ENCODE measurements around the gene MST1. TPM values are rescaled to one million over a fixed set of nuclear protein-coding genes. Genes with fewer than 3 reads are reported as not detected.

Gene MST1
- total RNA-seq, 2 donors from 2014 or later: 4.2 to 6.8 TPM

DNA sequence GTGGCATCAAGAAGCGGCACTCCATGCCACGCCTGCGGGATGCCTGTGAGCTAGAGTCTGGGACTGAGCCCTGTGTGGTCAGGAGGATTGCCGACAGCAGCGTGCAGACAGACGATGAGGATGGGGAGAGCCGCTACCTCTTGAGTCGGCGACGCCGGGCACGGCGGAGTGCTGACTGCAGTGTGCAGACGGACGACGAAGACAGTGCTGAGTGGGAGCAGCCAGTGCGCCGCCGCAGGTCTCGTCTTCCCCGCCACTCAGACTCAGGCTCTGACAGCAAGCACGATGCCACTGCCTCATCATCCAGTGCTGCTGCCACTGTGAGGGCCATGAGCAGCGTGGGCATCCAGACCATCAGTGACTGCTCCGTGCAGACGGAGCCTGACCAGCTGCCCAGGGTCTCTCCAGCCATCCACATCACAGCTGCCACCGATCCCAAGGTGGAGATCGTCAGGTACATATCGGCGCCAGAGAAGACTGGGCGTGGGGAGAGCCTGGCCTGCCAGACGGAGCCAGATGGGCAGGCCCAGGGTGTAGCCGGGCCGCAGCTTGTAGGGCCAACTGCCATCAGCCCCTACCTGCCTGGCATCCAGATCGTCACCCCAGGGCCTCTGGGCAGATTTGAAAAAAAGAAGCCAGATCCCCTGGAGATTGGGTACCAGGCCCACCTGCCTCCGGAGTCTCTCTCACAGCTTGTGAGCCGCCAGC is 31.9 kb downstream of the MST1 start:
- peaks cover 0 to 3% of the 10 kb centered on the region in 2 donors for H3K27me3 Mint-ChIP-seq
- no peaks in the 10 kb centered on the region for H3K9me3 Mint-ChIP-seq
- H3K4me3 Mint-ChIP-seq: no peak overlapping the region
- no peak overlapping the region for H3K27ac Mint-ChIP-seq
- no peaks in the 10 kb centered on the region for H3K4me1 Mint-ChIP-seq (ENCODE audit: low read depth in 2 of 2)
- H3K36me3 Mint-ChIP-seq: no peaks in the 10 kb centered on the region
- ATAC-seq: no peak
- no peak for DNase-seq (ENCODE audit: low spot score)

DNA sequence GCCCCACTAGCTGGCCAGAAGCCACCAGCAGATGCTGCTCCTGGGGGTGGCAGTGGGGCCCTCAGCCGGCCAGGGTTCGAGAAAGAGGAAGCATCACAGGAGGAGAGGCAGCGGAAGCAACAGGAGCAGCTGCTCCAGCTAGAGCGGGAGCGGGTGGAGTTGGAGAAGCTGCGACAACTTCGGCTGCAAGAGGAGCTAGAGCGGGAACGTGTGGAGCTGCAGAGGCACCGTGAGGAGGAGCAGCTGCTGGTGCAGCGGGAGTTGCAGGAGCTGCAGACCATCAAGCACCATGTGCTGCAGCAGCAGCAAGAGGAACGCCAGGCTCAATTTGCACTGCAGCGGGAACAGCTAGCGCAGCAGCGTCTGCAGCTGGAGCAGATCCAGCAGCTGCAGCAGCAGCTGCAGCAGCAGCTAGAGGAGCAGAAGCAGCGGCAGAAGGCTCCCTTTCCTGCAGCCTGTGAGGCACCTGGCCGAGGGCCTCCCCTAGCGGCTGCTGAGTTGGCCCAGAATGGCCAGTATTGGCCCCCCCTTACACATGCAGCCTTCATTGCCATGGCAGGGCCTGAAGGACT is 32.6 kb downstream of the MST1 start:
- Mint-ChIP-seq H3K27me3 (peaks cover 0 to 3% of the 10 kb centered on the region in 2 donors), H3K4me1 (ENCODE audit: low read depth in 2 of 2) (no peaks in the 10 kb centered on the region), H3K36me3 (no peaks in the 10 kb centered on the region), H3K4me3 (no peak overlapping the region), H3K9me3 (no peaks in the 10 kb centered on the region), H3K27ac (no peak overlapping the region)
- DNase-seq (ENCODE audit: low spot score) (no peak), ATAC-seq (no peak)

- no peak for DNase-seq (ENCODE audit: low spot score)
- H3K4me3 Mint-ChIP-seq: no peak overlapping the region
- no peaks in the 10 kb centered on the region for H3K9me3 Mint-ChIP-seq
- H3K27ac Mint-ChIP-seq: no peak overlapping the region
- no peaks in the 10 kb centered on the region for H3K4me1 Mint-ChIP-seq (ENCODE audit: low read depth in 2 of 2)
- no peak for ATAC-seq
- peaks cover 0 to 3% of the 10 kb centered on the region in 2 donors for H3K27me3 Mint-ChIP-seq
- H3K36me3 Mint-ChIP-seq: no peaks in the 10 kb centered on the region
Measured at GRCh38 chr3:49655731-49656285, 33.5 kb downstream of the MST1 start.

- Mint-ChIP-seq H3K4me3 (no peak overlapping the region), H3K27ac (no peak overlapping the region), H3K36me3 (no peaks in the 10 kb centered on the region), H3K27me3 (peaks cover 0 to 3% of the 10 kb centered on the region in 2 donors), H3K9me3 (no peaks in the 10 kb centered on the region), H3K4me1 (ENCODE audit: low read depth in 2 of 2) (no peaks in the 10 kb centered on the region)
- ATAC-seq (no peak), DNase-seq (ENCODE audit: low spot score) (no peak)
Measured at GRCh38 chr3:49654955-49655556, 34.2 kb downstream of the MST1 start.

GRCh38 chr3:49654176-49654825 is 35.0 kb downstream of the MST1 start:
- H3K27ac Mint-ChIP-seq: no peak overlapping the region
- H3K4me1 Mint-ChIP-seq (ENCODE audit: low read depth in 2 of 2): no peaks in the 10 kb centered on the region
- DNase-seq (ENCODE audit: low spot score) (no peak), ATAC-seq (no peak)
- H3K4me3 Mint-ChIP-seq: no peak overlapping the region
- peaks cover 0 to 3% of the 10 kb centered on the region in 2 donors for H3K27me3 Mint-ChIP-seq
- H3K9me3 Mint-ChIP-seq: no peaks in the 10 kb centered on the region
- no peaks in the 10 kb centered on the region for H3K36me3 Mint-ChIP-seq

GRCh38 chr3:49653621-49654020 is 35.7 kb downstream of the MST1 start:
- no peaks in the 10 kb centered on the region for H3K9me3 Mint-ChIP-seq
- no peak for DNase-seq (ENCODE audit: low spot score)

GRCh38 chr3:49652903-49653415 is 36.3 kb downstream of the MST1 start:
- no peaks in the 10 kb centered on the region for H3K4me1 Mint-ChIP-seq (ENCODE audit: low read depth in 2 of 2)
- no peak for DNase-seq (ENCODE audit: low spot score)
- no peak for ATAC-seq
- H3K27ac Mint-ChIP-seq: no peak overlapping the region
- no peaks in the 10 kb centered on the region for H3K36me3 Mint-ChIP-seq
- no peak overlapping the region for H3K4me3 Mint-ChIP-seq
- H3K9me3 Mint-ChIP-seq: no peaks in the 10 kb centered on the region
- H3K27me3 Mint-ChIP-seq: peaks cover 0 to 3% of the 10 kb centered on the region in 2 donors

More at GRCh38 chr3:49653621-49654020, 35.7 kb downstream of the MST1 start:
- no peaks in the 10 kb centered on the region for H3K36me3 Mint-ChIP-seq
- no peak overlapping the region for H3K4me3 Mint-ChIP-seq
- H3K27me3 Mint-ChIP-seq: peaks cover 0 to 3% of the 10 kb centered on the region in 2 donors
- no peak overlapping the region for H3K27ac Mint-ChIP-seq
- no peak for ATAC-seq
- no peaks in the 10 kb centered on the region for H3K4me1 Mint-ChIP-seq (ENCODE audit: low read depth in 2 of 2)

DNA sequence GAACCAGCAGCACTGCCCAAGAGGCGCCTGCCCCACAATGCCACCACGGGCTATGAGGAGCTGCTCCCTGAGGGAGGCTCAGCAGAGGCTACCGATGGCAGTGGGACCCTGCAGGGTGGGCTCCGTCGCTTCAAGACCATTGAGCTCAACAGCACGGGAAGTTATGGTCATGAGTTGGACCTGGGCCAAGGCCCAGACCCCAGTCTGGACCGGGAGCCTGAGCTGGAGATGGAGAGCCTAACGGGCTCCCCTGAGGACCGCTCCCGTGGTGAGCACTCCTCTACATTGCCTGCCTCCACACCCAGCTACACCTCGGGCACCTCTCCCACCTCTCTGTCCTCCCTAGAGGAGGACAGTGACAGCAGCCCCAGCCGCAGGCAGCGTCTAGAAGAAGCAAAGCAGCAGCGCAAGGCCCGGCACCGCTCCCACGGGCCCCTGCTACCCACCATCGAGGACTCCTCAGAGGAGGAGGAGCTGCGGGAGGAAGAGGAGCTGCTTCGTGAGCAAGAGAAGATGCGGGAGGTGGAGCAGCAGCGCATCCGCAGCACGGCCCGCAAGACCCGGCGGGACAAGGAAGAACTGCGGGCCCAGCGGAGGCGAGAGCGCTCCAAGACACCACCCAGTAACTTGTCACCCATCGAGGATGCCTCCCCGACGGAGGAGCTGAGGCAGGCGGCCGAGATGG is 36.9 kb downstream of the MST1 start:
- Mint-ChIP-seq H3K27ac (no peak overlapping the region), H3K27me3 (peaks cover 0 to 3% of the 10 kb centered on the region in 2 donors), H3K4me1 (ENCODE audit: low read depth in 2 of 2) (no peaks in the 10 kb centered on the region), H3K36me3 (no peaks in the 10 kb centered on the region), H3K9me3 (no peaks in the 10 kb centered on the region), H3K4me3 (no peak overlapping the region)
- ATAC-seq (no peak), DNase-seq (ENCODE audit: low spot score) (no peak)

GRCh38 chr3:49650637-49651036 is 38.6 kb downstream of the MST1 start:
- Mint-ChIP-seq H3K9me3 (no peaks in the 10 kb centered on the region), H3K4me1 (ENCODE audit: low read depth in 2 of 2) (no peaks in the 10 kb centered on the region), H3K4me3 (no peak overlapping the region), H3K36me3 (no peaks in the 10 kb centered on the region), H3K27me3 (no peaks in the 10 kb centered on the region), H3K27ac (no peak overlapping the region)
- DNase-seq (ENCODE audit: low spot score): no peak
- ATAC-seq: no peak

DNA sequence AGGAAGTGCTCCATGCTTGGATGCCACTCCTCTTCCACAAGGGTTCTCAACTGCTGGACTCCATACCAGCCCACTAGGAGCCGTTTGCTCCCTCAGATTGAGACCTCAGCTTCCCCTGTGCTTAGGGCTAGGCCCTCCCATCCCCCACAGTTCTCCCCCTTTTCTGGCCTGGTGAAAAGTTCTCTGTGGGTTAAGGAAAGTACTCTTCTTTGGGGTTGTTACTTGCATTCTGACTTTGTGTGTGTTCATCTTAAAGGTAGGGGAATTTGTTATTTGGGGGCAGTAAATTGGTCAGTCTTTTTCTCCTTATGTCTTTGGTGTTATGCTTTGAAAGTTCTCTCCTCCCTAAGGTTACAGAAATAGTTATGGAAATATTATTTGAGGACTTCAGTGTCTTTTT is 39.1 kb downstream of the MST1 start:
- no peak overlapping the region for H3K27ac Mint-ChIP-seq
- H3K36me3 Mint-ChIP-seq: no peaks in the 10 kb centered on the region
- DNase-seq (ENCODE audit: low spot score): no peak
- H3K9me3 Mint-ChIP-seq: no peaks in the 10 kb centered on the region
- H3K27me3 Mint-ChIP-seq: no peaks in the 10 kb centered on the region
- no peak overlapping the region for H3K4me3 Mint-ChIP-seq
- no peaks in the 10 kb centered on the region for H3K4me1 Mint-ChIP-seq (ENCODE audit: low read depth in 2 of 2)
- no peak for ATAC-seq

GRCh38 chr3:49649576-49649975 is 39.7 kb downstream of the MST1 start:
- Mint-ChIP-seq H3K36me3 (no peaks in the 10 kb centered on the region), H3K4me1 (ENCODE audit: low read depth in 2 of 2) (no peaks in the 10 kb centered on the region), H3K27ac (no peak overlapping the region)

DNA sequence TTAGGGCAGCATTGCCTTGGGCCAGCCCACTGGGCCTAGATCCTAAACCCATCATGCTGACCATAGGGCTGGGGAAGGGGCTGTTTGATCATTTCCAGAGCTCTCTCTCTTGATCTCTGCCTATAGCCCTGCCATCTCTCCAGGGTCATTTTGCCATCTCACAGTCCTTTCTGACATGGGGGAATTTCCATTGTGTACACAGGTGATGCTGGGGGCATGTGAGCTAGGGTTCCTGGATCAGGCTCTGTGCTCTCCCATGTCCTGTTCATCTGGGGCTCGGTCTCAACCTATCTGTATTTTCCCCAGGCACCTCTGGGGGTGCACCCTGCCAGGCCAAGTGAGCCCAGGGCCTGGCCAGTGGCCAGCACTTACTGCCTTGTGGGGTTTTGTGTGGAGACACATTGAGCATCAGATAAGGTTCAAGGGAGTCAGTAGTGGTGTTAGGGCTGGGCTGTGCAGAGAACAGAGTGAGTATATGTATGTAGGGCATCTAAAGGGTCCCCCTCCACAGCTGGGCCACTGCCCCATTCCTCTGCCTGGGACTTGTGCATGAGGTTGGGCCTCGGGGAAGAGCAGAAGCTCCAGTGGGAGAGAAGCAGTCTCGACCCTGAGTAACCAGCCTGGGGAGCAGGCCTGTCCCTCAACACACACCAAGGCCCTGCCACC is 40.8 kb downstream of the MST1 start:
- Mint-ChIP-seq H3K36me3 (no peaks in the 10 kb centered on the region), H3K9me3 (no peaks in the 10 kb centered on the region), H3K4me1 (ENCODE audit: low read depth in 2 of 2) (no peaks in the 10 kb centered on the region), H3K27me3 (no peaks in the 10 kb centered on the region), H3K4me3 (no peak overlapping the region), H3K27ac (no peak overlapping the region)
- DNase-seq (ENCODE audit: low spot score): no peak
- ATAC-seq: no peak

More at GRCh38 chr3:49649576-49649975, 39.7 kb downstream of the MST1 start:
- DNase-seq (ENCODE audit: low spot score): no peak
- no peaks in the 10 kb centered on the region for H3K9me3 Mint-ChIP-seq
- no peaks in the 10 kb centered on the region for H3K27me3 Mint-ChIP-seq
- no peak overlapping the region for H3K4me3 Mint-ChIP-seq
- ATAC-seq: no peak

- Mint-ChIP-seq H3K4me1 (ENCODE audit: low read depth in 2 of 2) (no peaks in the 10 kb centered on the region), H3K4me3 (no peak overlapping the region), H3K9me3 (no peaks in the 10 kb centered on the region), H3K27me3 (no peaks in the 10 kb centered on the region), H3K36me3 (no peaks in the 10 kb centered on the region), H3K27ac (no peak overlapping the region)
- DNase-seq (ENCODE audit: low spot score) (no peak), ATAC-seq (no peak)
Measured at GRCh38 chr3:49647741-49648140, 41.5 kb downstream of the MST1 start.
